COLO668 (cell line): ENCODE data around the gene OTOS.

Experiments used
- DNase-seq: peaks from one replicate; lab custom pipeline; 2025; ENCODE audit not compliant: unreplicated experiment; lab: John Stamatoyannopoulos, UW

OTOS gene

GRCh38 chr2:240137596-240138253, 2.7 kb downstream of the OTOS start:
- DNase-seq, result no peak

- DNase-seq, result peak; percentile 32
Measured at GRCh38 chr2:240136671-240137292, 3.7 kb downstream of the OTOS start.

- peak; percentile 91 for DNase-seq
Measured at GRCh38 chr2:240136013-240136670, 4.3 kb downstream of the OTOS start, which contains the start of gene COPS9. COPS9 (minus strand) TSS chr2:240136305; CDS start chr2:240136284, 21 bp downstream.

DNA sequence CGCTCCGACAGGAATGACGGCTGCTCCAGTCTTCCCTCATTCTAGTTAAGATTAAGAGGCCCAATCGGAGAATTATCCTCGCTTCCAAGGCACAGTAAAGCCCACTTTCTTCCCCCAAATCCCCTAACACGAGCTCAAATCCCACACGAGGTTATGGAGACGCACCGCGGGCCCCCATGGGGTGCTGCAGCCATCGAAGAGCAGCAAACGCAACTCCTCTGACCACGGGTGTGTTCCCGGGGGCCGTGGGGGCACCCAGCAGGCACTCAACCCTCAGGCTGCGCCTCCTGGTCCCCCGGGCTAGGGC, 4.8 kb downstream of the OTOS start:
- no peak for DNase-seq

DNA sequence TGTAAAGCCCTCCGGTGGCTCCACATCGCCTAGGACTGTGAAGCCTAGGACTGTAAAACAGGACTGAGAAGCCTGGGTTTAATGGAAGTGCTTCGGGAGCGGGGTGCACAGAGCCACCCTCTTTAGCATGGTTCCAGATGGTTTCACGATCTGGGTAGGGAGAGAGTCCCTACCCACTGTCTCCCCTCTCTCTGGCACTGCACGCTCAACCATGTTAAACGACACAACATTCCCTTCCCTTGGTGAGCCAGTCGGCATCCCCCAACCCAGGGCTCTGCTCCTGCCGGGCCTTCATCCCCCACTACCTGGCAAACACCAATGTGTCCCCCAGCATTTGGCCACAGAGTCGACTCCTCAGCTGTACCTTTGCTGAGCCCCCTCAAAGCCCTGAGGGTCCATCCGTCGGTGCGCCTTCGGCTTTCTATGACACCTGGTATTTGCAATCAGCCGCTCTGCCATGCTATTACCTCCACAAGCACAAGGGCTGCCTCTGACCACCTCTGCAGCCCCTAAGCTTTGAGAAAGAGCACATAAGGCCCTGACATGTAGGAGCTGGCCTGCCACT, 5.4 kb downstream of the OTOS start:
- no peak for DNase-seq

GRCh38 chr2:240134466-240134865, 6.0 kb downstream of the OTOS start:
- DNase-seq, result no peak

GRCh38 chr2:240133401-240133800, 7.1 kb downstream of the OTOS start:
- no peak for DNase-seq

GRCh38 chr2:240132651-240132980, 7.8 kb downstream of the OTOS start:
- no peak for DNase-seq

GRCh38 chr2:240131941-240132650, 8.4 kb downstream of the OTOS start:
- no peak for DNase-seq

GRCh38 chr2:240131296-240131695, 9.2 kb downstream of the OTOS start:
- no peak for DNase-seq

DNA sequence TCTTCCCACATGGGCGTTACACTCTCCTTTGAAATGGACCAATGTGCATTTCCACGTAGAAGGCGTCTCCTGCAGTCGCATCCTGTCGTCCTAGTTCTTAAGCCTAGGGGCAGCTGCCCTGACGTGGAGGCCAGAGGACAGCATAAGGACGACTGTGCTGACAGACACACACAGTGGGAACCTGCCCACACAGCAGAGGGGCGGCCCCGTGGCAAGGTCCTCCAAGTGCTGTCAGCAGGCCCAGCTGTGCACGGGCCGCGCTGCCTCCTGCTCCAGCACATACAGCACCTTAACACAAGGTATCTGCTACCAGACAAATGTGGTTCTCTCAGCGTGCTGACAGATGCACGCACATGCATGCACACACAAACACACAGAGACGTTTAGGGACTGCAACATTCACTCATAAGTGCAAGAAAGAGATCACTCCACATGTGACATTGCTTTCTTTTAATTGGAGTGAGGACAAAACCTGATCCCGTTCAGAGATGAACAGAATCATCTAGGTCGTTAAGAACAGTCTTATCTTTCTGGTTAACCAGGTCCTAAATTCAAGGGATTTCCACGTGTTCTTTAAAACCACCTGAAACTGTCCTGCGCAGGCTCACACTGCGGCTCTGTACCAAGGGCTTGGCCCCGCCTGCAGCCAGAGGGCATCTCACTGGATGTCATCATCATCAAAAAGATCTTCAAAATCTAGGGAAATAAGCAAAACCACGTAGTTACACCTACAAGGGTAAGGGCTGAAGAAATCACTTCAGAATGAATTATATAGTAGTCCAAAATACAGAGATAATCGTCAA, 9.9 kb downstream of the OTOS start:
- no peak for DNase-seq

- no peak for DNase-seq
Measured at GRCh38 chr2:240129731-240130392, 10.6 kb downstream of the OTOS start.

GRCh38 chr2:240129311-240129710, 11.1 kb downstream of the OTOS start:
- DNase-seq, result no peak

DNA sequence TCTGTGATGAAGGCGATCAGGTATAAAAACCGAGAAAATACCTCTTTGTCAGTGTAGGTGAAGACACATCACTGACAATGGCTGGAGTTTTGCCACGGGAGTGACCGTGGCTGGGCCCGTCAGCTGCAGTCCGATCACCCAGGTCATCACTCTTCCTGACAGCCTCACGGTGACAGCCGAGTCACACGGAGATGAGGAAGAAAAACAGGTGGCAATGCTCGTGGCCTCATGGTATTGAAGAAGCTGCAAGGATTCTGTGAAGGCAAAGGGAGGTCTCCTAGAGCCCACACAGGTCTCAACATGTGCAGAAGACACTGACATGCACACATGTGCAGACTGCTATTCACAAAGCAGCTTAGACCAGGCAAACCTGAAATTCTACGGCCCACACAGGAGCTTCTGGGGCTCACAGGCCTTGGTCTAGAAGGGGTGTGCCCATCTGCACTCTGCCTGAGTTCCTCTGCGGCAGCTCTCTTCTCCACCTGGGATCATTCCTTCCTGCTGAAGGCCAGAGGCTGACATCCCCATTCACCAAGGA, 11.8 kb downstream of the OTOS start:
- DNase-seq, result no peak

GRCh38 chr2:240127911-240128607, 12.4 kb downstream of the OTOS start:
- DNase-seq, result no peak

GRCh38 chr2:240127191-240127750, 13.2 kb downstream of the OTOS start:
- no peak for DNase-seq

DNA sequence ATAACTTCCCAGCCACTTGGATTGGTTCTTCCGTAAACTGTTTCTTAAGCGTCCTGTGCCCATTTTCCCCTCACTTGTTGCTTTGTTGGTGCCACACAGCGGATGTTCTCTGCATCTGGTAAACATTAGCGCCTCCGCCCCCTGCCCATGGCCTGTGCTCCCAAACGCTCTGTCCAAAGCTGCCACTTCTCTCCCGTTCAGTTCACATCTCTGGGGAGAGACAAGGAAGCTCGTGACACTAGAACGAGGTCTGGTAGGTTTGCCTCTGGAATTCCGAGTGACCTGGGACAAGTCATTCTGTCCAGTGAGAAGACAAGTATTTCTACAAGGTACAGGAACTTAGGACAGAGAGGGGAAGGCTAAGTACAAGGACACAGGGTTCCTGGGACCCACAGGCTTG, 13.7 kb downstream of the OTOS start:
- DNase-seq, result no peak

DNA sequence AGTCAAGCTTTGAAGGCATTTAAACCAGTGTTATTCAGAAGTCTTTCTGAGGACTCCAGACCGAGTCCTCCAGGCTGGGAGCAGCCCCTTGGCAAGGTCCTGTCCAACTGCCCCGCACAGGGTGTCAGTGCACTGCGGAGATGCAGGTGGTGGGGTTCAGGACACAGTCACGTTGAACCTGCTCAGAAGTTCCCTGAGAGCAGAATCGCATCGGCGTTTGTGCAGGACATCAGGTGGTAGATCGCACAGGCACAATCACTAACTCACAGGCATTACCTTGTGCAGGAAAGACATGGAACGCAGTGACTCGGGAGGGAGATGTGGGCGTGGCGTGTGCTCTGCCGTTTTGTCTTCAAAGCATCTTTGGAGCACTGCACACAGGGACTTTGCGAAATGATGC, 14.7 kb downstream of the OTOS start:
- no peak for DNase-seq

- DNase-seq, result no peak
Measured at GRCh38 chr2:240124651-240125030, 15.8 kb downstream of the OTOS start.
